Smooth muscle cell (in vitro differentiated cells): ENCODE results near the gene TOR4A. TPM values are rescaled to one million over a fixed set of nuclear protein-coding genes. Genes with fewer than 3 reads are reported as not detected.

Source experiments
- DNase-seq: peaks from one replicate; lab custom pipeline; 2025; ENCODE audit not compliant: unreplicated experiment; lab: John Stamatoyannopoulos, UW
- H2AFZ ChIP-seq: fragments of 200-600 bp; sonication (generic); 2 replicates; pipeline ENCODE4 v1.6.0; 2016; ENCODE audit warnings: antibody characterized with exemption, low read depth, mild to moderate bottlenecking
- H3F3A ChIP-seq: fragments of 200-600 bp; sonication (generic); 2 replicates; pipeline ENCODE4 v1.6.0; 2017; ENCODE audit warnings: antibody characterized with exemption, low read depth
- H3K27ac ChIP-seq: fragments of 200-600 bp; sonication (generic); 2 replicates; pipeline ENCODE4 v1.5.1; 2016; ENCODE audit warnings: low read depth, mild to moderate bottlenecking
- H3K27me3 ChIP-seq: fragments of 200-600 bp; sonication (generic); 2 replicates; pipeline ENCODE4 v1.6.1; 2016; ENCODE audit warnings: low read depth, mild to moderate bottlenecking
- H3K36me3 ChIP-seq: fragments of 200-600 bp; sonication (generic); 2 replicates; pipeline ENCODE4 v1.5.1; 2016; ENCODE audit warnings: low read depth
- H3K4me1 ChIP-seq: fragments of 200-600 bp; sonication (generic); 2 replicates; pipeline ENCODE4 v1.5.1; 2016; ENCODE audit warnings: low read depth
- H3K4me2 ChIP-seq: fragments of 200-600 bp; sonication (generic); 2 replicates; pipeline ENCODE4 v1.6.0; 2016; ENCODE audit warnings: mild to moderate bottlenecking
- H3K4me3 ChIP-seq: fragments of 200-600 bp; sonication (generic); 2 replicates; pipeline ENCODE4 v1.5.1; 2016; ENCODE audit warnings: mild to moderate bottlenecking
- H3K79me2 ChIP-seq: fragments of 200-600 bp; sonication (generic); 2 replicates; pipeline ENCODE4 v1.6.0; 2016; ENCODE audit warnings: low read depth, mild to moderate bottlenecking
- H3K9ac ChIP-seq: fragments of 200-600 bp; sonication (generic); 2 replicates; pipeline ENCODE4 v1.6.0; 2016; ENCODE audit warnings: low read depth
- H3K9me3 ChIP-seq: fragments of 200-600 bp; sonication (generic); replicated peaks from 2 replicates; pipeline ENCODE4 v1.5.1; 2016; ENCODE audit warnings: low read depth
- H4K20me1 ChIP-seq: fragments of 200-600 bp; sonication (generic); 2 replicates; pipeline ENCODE4 v1.6.0; 2016; ENCODE audit warnings: low read depth
- WGBS: methylation state at CpG from one replicate; pipeline ENCODE4 v1.1.7; 2016; ENCODE audit warnings: low lambda C conversion rate; 5-methylcytosine and 5-hydroxymethylcytosine counted together
- polyA plus RNA-seq: library from polyadenylated mRNA; unstranded; fragments of >200 nt; fragmentation: Nextera tagmentation; extraction: Ambion mirVana; gene quantifications from 2 replicates; pipeline ENCODE4 v1.2.1, GENCODE V29; 2016
- total RNA-seq: library from RNA; depleted of rRNA; stranded (reverse); fragments of >200 nt; gene quantifications from 2 replicates; pipeline ENCODE4 v1.2.3, GENCODE V29; 2014
- TF ChIP-seq, protein P1 (sequence below): fragments of 200-600 bp; sonication (generic); IDR thresholded peaks from 2 replicates; pipeline ENCODE4 v1.5.1; 2017; ENCODE audit warnings: borderline replicate concordance, mild to moderate bottlenecking, antibody characterized with exemption; ENCODE audit not compliant: insufficient read depth, poor library complexity, severe bottlenecking

The TOR4A gene
- total and polyA plus RNA-seq, 2 experiments from 2014 or later, result 5.5 to 6.3 TPM

DNA sequence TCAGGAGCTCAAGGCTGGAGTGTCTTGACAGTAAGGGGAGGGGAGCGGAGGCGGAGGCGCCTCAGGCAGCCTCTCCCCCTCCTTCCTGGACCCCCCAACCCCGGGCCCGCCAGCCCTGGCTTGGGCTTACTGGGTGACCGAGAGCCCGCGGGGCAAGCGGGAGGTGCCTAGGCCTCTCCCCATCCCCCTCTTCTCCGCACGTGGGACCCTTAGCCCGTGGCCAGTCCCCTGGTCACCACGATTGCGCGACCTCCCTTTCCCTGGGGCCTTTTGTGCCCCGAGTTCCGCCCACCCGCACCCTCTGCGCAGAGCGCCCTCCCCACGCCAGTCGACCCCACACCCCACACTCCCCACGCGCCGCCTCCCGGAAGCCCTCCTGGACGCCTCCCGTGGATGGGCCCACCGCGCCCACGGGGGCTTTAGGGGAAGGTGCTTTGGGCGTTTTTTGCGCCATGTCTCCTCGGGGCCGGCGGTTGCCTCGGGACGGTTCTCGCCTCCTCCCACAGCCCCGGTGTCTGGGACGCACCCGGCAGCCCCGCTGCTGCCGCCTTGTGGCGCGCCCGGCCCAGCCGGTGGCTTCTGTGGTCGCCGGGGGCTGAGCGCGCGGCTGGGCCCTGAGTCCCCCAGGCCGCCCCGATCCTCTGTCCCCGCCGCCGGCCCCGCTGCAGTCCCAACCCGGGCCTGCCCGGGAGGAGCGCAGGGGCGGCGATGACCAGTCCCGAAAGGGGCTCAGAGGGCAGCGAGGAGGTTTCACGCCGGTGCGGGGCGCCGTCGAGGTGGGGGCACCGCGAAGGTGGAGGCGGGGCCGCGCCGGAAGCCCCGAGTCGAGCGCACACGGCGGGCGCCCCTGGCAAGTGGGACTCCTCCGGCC, 3.2 kb downstream of the TOR4A start:
- Histone ChIP-seq H3K9ac (no peak overlapping the region), H3K27ac (no peak overlapping the region), H3F3A (no peaks in the 10 kb centered on the region), H4K20me1 (peaks cover 25% of the 10 kb centered on the region), H3K79me2 (no peaks in the 10 kb centered on the region), H2AFZ (no peak overlapping the region), H3K27me3 (peaks cover 12% of the 10 kb centered on the region), H3K4me2 (peak overlapping the region; percentile 82), H3K4me1 (peaks cover 15% of the 10 kb centered on the region), H3K36me3 (no peaks in the 10 kb centered on the region), H3K9me3 (no peaks in the 10 kb centered on the region), H3K4me3 (peak overlapping the region; percentile 38)
- 22% methylated on average over 18 of the region's 85 CpGs for WGBS
- TF ChIP-seq, protein P1, sequence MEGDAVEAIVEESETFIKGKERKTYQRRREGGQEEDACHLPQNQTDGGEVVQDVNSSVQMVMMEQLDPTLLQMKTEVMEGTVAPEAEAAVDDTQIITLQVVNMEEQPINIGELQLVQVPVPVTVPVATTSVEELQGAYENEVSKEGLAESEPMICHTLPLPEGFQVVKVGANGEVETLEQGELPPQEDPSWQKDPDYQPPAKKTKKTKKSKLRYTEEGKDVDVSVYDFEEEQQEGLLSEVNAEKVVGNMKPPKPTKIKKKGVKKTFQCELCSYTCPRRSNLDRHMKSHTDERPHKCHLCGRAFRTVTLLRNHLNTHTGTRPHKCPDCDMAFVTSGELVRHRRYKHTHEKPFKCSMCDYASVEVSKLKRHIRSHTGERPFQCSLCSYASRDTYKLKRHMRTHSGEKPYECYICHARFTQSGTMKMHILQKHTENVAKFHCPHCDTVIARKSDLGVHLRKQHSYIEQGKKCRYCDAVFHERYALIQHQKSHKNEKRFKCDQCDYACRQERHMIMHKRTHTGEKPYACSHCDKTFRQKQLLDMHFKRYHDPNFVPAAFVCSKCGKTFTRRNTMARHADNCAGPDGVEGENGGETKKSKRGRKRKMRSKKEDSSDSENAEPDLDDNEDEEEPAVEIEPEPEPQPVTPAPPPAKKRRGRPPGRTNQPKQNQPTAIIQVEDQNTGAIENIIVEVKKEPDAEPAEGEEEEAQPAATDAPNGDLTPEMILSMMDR, result peak; percentile 46
- DNase-seq, result no peak

- Histone ChIP-seq H3F3A (no peaks in the 10 kb centered on the region), H3K4me3 (peak overlapping the region; percentile 38), H3K4me1 (peaks cover 12% of the 10 kb centered on the region), H3K9me3 (no peaks in the 10 kb centered on the region), H3K36me3 (no peaks in the 10 kb centered on the region), H4K20me1 (peaks cover 25% of the 10 kb centered on the region), H3K79me2 (no peaks in the 10 kb centered on the region), H2AFZ (no peak overlapping the region), H3K27me3 (peaks cover 12% of the 10 kb centered on the region), H3K27ac (no peak overlapping the region), H3K4me2 (peak overlapping the region; percentile 82), H3K9ac (no peak overlapping the region)
- DNase-seq, result no peak
- WGBS, result 25% methylated on average over 34 of the region's 39 CpGs
- TF ChIP-seq, protein P1, result no peak
Measured at GRCh38 chr9:137281345-137282116, 4.0 kb downstream of the TOR4A start.

DNA sequence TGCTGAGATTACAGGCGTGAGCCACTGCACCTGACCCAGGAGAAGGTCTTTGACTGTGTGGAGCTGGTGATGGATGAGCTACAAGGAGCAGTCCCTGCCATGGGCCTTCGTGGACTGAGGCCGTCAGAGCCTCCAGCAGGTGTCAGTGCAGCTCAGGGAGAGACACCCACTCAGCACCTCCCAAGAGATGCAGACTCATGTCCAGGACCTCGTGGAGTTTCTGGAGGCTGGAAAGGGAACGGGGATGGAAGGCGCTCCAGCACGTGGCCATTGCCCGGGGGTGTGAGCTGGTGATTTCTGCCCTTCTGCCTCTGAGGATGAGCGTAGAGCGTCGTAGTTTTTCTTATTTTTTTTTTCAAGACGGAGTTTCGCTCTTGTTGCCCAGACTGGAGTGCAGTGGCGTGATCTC, 9.5 kb downstream of the TOR4A start:
- DNase-seq, result no peak
- H3K27me3 ChIP-seq, result no peaks in the 10 kb centered on the region
- TF ChIP-seq, protein P1, result peak; percentile 30
- no peaks in the 10 kb centered on the region for H3K36me3 ChIP-seq
- H3K9me3 ChIP-seq, result no peaks in the 10 kb centered on the region
- no peak overlapping the region for H3K4me3 ChIP-seq
- H3K9ac ChIP-seq, result no peak overlapping the region
- H3K4me1 ChIP-seq, result no peaks in the 10 kb centered on the region
- H3K79me2 ChIP-seq, result no peaks in the 10 kb centered on the region
- H2AFZ ChIP-seq, result no peak overlapping the region
- no peak overlapping the region for H3K27ac ChIP-seq
- H3K4me2 ChIP-seq, result no peak overlapping the region
- 60% methylated on average over 14 of the region's 14 CpGs for WGBS
- no peaks in the 10 kb centered on the region for H3F3A ChIP-seq
- peaks cover 6% of the 10 kb centered on the region for H4K20me1 ChIP-seq
